ENCODE results near the gene NFIX. TPM values are rescaled to one million over a fixed set of nuclear protein-coding genes. Genes with fewer than 3 reads are reported as not detected.
A peak's percentile ranks its signal among the peaks of the same experiment; 100 is the strongest.

NFIX gene
- total and polyA plus RNA-seq, 2 donors (not counting 1 experiment from before 2014, with no cell fraction given): 35.7 to 74.8 TPM

DNA sequence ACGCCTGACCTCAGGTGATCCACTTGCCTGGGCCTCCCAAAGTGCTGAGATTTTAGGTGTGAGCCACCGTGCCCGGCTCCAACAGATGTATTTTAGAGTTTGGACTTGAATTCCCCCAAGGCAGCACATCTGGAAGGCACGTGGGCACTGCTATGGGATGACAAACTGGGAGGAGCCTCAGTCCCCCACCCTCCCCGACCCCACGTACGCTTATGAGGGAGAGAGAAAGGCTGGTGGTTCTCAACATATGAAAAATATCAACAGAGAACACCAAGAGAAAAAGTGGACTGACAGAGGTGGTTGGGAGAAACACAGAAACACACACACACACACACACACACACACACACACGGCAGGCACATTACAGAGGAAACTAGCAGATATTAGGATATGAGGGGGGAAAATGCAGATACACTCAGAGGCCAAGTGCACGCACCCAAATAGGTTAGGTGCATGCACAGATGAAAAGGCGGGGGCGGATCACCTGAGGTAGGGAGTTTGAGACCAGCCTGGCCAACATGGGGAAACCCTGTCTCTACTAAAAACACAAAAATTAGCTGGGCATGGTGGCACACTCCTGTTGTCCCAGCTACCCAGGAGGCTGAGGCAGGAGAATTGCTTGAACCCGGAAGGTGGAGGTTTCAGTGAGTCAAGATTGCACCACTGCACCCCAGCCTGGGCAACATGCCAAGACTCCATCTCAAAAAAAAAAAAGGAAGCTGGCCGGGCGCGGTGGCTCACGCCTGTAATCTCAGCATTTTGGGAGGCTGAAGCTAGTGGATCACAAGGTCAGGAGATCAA, 151.7 kb downstream of the NFIX start:
- Histone ChIP-seq H3K27me3 (ENCODE audit: control insufficient read depth, insufficient read depth, low read length) (no peaks in the 10 kb centered on the region), H3K4me1 (ENCODE audit: control insufficient read depth, extremely low read depth, insufficient read depth, low read length) (peaks cover 13% of the 10 kb centered on the region), H3K36me3 (ENCODE audit: control insufficient read depth, insufficient read depth, low read length) (peaks cover 4% of the 10 kb centered on the region), H4K20me1 (ENCODE audit: control insufficient read depth, extremely low read depth, insufficient read depth, low read length) (no peaks in the 10 kb centered on the region), H3K4me2 (ENCODE audit: extremely low read depth, insufficient read depth, low read length) (no peak overlapping the region), H3K27ac (ENCODE audit: insufficient read depth, low read length) (peak overlapping the region; percentile 0), H3K9ac (ENCODE audit: insufficient read depth, low read length) (no peak overlapping the region), H3K4me3 (replicated peaks in 1 of 4; ENCODE audit: control extremely low read depth in 1 of 4, insufficient read depth in 1 of 4, low read depth in 3 of 4, low read length in 4 of 4) (no peak overlapping the region), H2AFZ (ENCODE audit: low read length) (no peak overlapping the region), H3K79me2 (ENCODE audit: control insufficient read depth, insufficient read depth, low read length) (peaks cover 18% of the 10 kb centered on the region), H3K9me3 (ENCODE audit: control insufficient read depth, insufficient read depth, low read depth, low read length) (no peaks in the 10 kb centered on the region)
- TF ChIP-seq, protein P1, sequence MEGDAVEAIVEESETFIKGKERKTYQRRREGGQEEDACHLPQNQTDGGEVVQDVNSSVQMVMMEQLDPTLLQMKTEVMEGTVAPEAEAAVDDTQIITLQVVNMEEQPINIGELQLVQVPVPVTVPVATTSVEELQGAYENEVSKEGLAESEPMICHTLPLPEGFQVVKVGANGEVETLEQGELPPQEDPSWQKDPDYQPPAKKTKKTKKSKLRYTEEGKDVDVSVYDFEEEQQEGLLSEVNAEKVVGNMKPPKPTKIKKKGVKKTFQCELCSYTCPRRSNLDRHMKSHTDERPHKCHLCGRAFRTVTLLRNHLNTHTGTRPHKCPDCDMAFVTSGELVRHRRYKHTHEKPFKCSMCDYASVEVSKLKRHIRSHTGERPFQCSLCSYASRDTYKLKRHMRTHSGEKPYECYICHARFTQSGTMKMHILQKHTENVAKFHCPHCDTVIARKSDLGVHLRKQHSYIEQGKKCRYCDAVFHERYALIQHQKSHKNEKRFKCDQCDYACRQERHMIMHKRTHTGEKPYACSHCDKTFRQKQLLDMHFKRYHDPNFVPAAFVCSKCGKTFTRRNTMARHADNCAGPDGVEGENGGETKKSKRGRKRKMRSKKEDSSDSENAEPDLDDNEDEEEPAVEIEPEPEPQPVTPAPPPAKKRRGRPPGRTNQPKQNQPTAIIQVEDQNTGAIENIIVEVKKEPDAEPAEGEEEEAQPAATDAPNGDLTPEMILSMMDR (conservative IDR thresholded peaks at IDR 0.05 in 1 of 2, IDR thresholded peaks at IDR 0.05 in 1 of 2; ENCODE audit: low read depth in 1 of 2, low read length in 2 of 2): no peak
- TF ChIP-seq EZH2 (IDR thresholded peaks at IDR 0.05; ENCODE audit: low read length, missing control alignments): no peak
- DNase-seq (ENCODE audit: low read depth in 2 of 2): peak in 1 of 2 donors; percentile 66

Other genes with a start within 250 kb of the NFIX start
- not detected in 2 replicates for gene BEST2, start 243.7 kb upstream of the NFIX start, total RNA-seq
- gene BEST2, start 243.7 kb upstream of the NFIX start, polyA plus RNA-seq: not detected in 2 replicates
- gene HOOK2, start 219.9 kb upstream of the NFIX start, total RNA-seq: 16.4 and 26.6 TPM in 2 replicates
- 6.6 TPM in 2 replicates for gene HOOK2, start 219.9 kb upstream of the NFIX start, polyA plus RNA-seq
- gene JUNB, start 204.0 kb upstream of the NFIX start, total RNA-seq: 108 and 118 TPM in 2 replicates
- 20.2 and 93.3 TPM in 2 replicates for gene JUNB, start 204.0 kb upstream of the NFIX start, polyA plus RNA-seq
- gene PRDX2, start 193.7 kb upstream of the NFIX start, total RNA-seq: 166 and 228 TPM in 2 replicates
- gene PRDX2, start 193.7 kb upstream of the NFIX start, polyA plus RNA-seq: 186 and 294 TPM in 2 replicates
- gene THSD8, start 193.4 kb upstream of the NFIX start, total RNA-seq: 0.51 TPM in 1 of 2 replicates, not detected in the other
- gene THSD8, start 193.4 kb upstream of the NFIX start, polyA plus RNA-seq: 2.8 TPM in 1 of 2 replicates, not detected in the other
- 3.1 and 8.9 TPM in 2 replicates for gene RNASEH2A, start 188.9 kb upstream of the NFIX start, total RNA-seq
- 14.3 and 51.3 TPM in 2 replicates for gene RNASEH2A, start 188.9 kb upstream of the NFIX start, polyA plus RNA-seq
- not detected in 2 replicates for gene RTBDN, start 160.9 kb upstream of the NFIX start, total RNA-seq
- not detected in 2 replicates for gene RTBDN, start 160.9 kb upstream of the NFIX start, polyA plus RNA-seq
- gene MAST1, start 157.0 kb upstream of the NFIX start, total RNA-seq: 0.26 and 1.3 TPM in 2 replicates
- gene MAST1, start 157.0 kb upstream of the NFIX start, polyA plus RNA-seq: 0.20 and 0.30 TPM in 2 replicates
- gene DNASE2, start 114.0 kb upstream of the NFIX start, total RNA-seq: 23.4 and 26.6 TPM in 2 replicates
- gene DNASE2, start 114.0 kb upstream of the NFIX start, polyA plus RNA-seq: 24.1 and 25.1 TPM in 2 replicates
- under 0.01 TPM in 1 of 2 replicates, not detected in the other for gene KLF1, start 108.3 kb upstream of the NFIX start, total RNA-seq
- gene KLF1, start 108.3 kb upstream of the NFIX start, polyA plus RNA-seq: not detected in 2 replicates
- gene GCDH, start 104.3 kb upstream of the NFIX start, total RNA-seq: 11.8 and 18.0 TPM in 2 replicates
- gene GCDH, start 104.3 kb upstream of the NFIX start, polyA plus RNA-seq: 10.3 and 15.5 TPM in 2 replicates
- gene SYCE2, start 76.2 kb upstream of the NFIX start, total RNA-seq: not detected in 2 replicates
- gene SYCE2, start 76.2 kb upstream of the NFIX start, polyA plus RNA-seq: 0.19 and 0.40 TPM in 2 replicates
- gene FARSA, start 61.8 kb upstream of the NFIX start, total RNA-seq: 38.6 and 49.6 TPM in 2 replicates
- gene FARSA, start 61.8 kb upstream of the NFIX start, polyA plus RNA-seq: 23.5 and 37.9 TPM in 2 replicates
- gene CALR, start 56.9 kb upstream of the NFIX start, total RNA-seq: 839 and 1,447 TPM in 2 replicates
- gene CALR, start 56.9 kb upstream of the NFIX start, polyA plus RNA-seq: 2,698 and 2,757 TPM in 2 replicates
- gene RAD23A, start 49.6 kb upstream of the NFIX start, total RNA-seq: 51.1 and 72.2 TPM in 2 replicates
- gene RAD23A, start 49.6 kb upstream of the NFIX start, polyA plus RNA-seq: 46.2 and 62.5 TPM in 2 replicates
- gene GADD45GIP1, start 38.3 kb upstream of the NFIX start, total RNA-seq: 17.7 and 19.7 TPM in 2 replicates
- 19.5 and 28.2 TPM in 2 replicates for gene GADD45GIP1, start 38.3 kb upstream of the NFIX start, polyA plus RNA-seq
- not detected in 2 replicates for gene DAND5, start 25.9 kb upstream of the NFIX start, total RNA-seq
- 0.03 TPM in 1 of 2 replicates, not detected in the other for gene DAND5, start 25.9 kb upstream of the NFIX start, polyA plus RNA-seq
- gene LYL1, start 107.4 kb downstream of the NFIX start, total RNA-seq: under 0.01 and 1.2 TPM in 2 replicates
- 0.26 and 0.30 TPM in 2 replicates for gene LYL1, start 107.4 kb downstream of the NFIX start, polyA plus RNA-seq
- gene TRMT1, start 121.3 kb downstream of the NFIX start, total RNA-seq: 20.3 and 21.8 TPM in 2 replicates
- gene TRMT1, start 121.3 kb downstream of the NFIX start, polyA plus RNA-seq: 12.2 and 17.9 TPM in 2 replicates
- 24.7 and 31.9 TPM in 2 replicates for gene NACC1, start 122.8 kb downstream of the NFIX start, total RNA-seq
- 33.5 and 64.7 TPM in 2 replicates for gene NACC1, start 122.8 kb downstream of the NFIX start, polyA plus RNA-seq
- gene STX10, start 154.9 kb downstream of the NFIX start, total RNA-seq: 69.2 and 78.1 TPM in 2 replicates
- 48.9 and 54.3 TPM in 2 replicates for gene STX10, start 154.9 kb downstream of the NFIX start, polyA plus RNA-seq
- gene IER2, start 154.9 kb downstream of the NFIX start, total RNA-seq: 21.1 and 26.4 TPM in 2 replicates
- gene IER2, start 154.9 kb downstream of the NFIX start, polyA plus RNA-seq: 16.5 and 99.6 TPM in 2 replicates